Activated CD8-positive, alpha-beta memory T cell treated with anti-CD3 and anti-CD28 coated beads, Interleukin-2, amount 50 U/mL, for 24 hours (primary cell): ENCODE results near the gene CAPN2.
"Not testable (repeated sequence)": the region's sequence is repeated elsewhere in the genome, so short reads cannot be mapped to it uniquely, and the experiment has no call there.

Source experiments
- DNase-seq: peaks from one replicate; pipeline ENCODE4 v3.0.0-alpha.2; 2020; ENCODE audit errors: extremely low read depth

CAPN2 gene

DNA sequence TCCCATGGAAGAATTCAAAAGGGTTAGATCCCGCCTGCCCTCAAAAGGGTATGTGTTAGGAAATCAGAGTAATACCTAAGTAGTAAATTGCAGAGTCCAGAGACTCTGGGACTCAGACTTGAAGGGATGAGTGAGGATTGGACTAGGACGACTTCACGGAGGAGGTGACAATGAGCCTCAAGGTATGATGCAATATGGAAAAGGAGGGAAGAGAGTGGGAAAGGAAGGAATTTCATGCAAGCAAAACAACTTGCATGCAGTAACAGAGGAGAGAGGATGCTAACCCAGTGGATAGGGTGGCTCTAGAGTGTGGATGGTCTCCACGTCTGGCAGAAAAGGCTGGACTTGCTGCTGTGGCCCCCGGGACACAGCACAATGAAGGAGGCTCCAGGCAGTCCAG, 4.8 kb downstream of the CAPN2 start:
- DNase-seq = no peak

DNA sequence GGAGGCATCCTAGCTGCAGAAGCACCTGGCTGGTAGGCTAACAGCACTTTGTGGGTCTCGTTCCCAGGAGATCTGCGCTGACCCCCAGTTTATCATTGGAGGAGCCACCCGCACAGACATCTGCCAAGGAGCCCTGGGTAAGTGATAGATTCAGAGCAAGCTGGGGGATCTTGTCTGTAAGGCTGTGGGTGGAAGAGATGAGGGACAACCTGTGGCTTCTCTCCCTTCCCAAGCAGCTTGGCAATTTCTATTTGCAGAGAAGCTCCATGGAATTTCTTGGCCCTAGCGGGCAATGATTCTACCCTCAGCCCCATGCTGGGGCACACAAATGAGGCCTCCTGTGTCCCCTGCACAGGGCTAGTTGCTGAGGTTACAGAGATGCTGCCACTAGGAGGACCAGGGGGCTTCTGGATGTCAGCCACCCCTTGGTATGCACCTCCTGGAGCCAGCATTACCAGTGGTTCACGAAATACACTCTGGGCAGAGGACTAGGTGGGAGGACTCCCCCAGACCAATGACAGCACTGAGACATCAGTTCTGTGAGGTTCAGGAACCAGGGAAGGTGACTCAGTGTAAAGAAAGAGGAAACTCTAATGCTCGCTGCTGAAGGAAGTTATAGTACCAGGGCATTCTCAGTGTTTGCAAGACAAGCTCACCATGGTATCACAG, 5.5 kb downstream of the CAPN2 start:
- DNase-seq = no peak

GRCh38 chr1:223718850-223719249, 6.5 kb downstream of the CAPN2 start:
- DNase-seq = no peak

- no peak for DNase-seq
Measured at GRCh38 chr1:223720971-223721591, 8.7 kb downstream of the CAPN2 start.

GRCh38 chr1:223721658-223722607, 9.6 kb downstream of the CAPN2 start:
- no peak for DNase-seq

- no peak for DNase-seq
Measured at GRCh38 chr1:223723351-223723904, 11.1 kb downstream of the CAPN2 start.

- no peak for DNase-seq
Measured at GRCh38 chr1:223724376-223724775, 12.0 kb downstream of the CAPN2 start.

- DNase-seq = no peak
Measured at GRCh38 chr1:223725578-223725977, 13.2 kb downstream of the CAPN2 start.

GRCh38 chr1:223726380-223727001, 14.2 kb downstream of the CAPN2 start:
- peak; percentile 89 for DNase-seq

DNA sequence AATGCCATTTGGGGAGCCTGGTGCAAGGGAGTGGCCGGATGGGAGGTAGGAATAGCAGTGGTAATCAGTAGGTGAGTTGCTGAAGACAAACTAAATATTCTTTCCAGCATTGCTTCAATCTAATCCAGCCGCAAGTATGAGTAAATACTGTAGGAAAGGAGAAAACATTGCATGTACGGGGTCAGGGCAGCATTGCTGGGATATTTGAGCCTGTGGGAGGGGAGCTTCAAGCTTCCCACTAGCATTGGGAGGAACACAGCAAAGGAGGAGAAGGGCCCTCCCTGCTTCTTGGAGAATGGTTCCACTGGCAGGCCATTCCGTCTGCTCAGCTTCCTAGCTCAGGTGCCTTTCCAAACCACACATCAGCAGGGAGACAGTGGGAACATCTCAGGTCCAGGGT, 15.2 kb downstream of the CAPN2 start:
- DNase-seq = no peak

- DNase-seq = no peak
Measured at GRCh38 chr1:223729906-223730305, 17.6 kb downstream of the CAPN2 start.

DNA sequence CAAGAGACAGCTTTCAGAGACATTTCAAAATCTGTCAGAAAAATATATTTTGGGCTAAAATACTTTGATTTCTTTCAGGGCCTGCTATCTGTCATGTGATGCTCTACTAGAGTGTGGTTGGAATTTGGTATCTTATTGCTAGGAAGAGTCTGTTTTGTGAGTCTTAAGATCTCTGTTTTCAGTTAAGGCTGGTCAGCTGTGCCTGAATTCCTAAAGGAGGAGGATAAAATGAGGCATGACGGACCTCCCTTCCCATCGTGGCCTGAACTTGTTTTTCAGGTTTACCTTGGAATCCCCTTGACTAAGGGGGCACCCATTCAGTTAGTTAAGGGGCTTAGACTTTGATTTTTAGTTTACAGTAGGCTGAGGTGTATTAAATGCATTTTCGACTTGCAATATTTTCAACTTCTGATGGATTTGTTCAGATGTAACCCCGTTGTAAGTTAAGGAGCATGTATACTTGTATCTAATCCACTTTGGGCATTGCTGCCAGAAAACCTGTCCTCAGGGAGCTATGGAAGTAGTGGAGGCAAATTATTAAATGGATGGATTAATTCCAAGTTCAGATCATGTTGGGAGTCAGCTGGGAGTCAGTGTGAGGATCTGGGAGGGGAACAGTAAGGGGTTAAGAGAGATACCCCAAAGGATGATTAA, 18.3 kb downstream of the CAPN2 start:
- DNase-seq = no peak

- DNase-seq = no peak
Measured at GRCh38 chr1:223731133-223731770, 18.9 kb downstream of the CAPN2 start.

- no peak for DNase-seq
Measured at GRCh38 chr1:223732993-223733798, 20.9 kb downstream of the CAPN2 start.

DNA sequence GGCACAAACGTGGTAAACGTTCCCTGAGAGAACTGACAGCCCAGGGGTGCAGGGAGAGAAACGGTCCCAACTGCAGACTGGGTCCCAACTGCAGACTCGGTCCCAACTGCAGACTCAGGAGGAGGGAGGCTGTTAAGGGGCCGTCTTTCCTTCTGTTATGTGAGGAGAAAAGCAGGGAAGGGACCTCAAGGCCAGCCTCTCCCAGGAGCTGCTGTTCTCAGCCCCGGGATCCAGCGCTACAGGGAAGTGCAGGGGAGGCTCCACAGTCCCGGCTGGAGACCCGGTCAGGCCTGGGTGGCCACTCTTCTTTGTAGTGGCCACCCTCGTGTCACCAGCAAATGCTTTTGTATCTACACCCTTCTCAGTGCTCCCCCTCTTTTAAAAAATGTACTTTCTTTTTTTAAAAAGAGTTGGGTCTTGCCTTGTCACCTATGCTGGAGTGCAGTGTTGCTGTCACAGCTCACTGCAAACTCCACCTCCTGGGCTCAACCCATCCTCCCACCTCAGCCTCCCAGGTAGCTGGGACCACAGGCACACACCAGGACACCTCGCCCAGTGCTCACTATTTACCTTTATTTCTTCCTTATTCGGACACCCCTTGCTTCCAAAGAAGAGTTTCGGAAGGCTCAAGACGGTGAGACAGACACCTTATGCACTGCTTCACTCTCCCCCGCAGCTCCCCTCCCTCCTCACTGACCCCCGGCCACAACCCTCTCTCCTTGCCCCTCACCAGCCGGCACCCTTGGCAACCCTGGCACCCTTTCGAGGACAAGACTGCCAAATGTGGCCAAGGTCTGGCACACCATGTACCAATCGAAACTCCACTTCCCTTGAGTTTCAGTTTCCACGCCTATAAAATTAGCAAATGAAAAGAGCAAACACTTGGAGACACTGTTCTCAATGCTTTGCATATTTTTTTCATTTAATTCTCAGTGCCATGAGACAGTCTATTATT, 21.8 kb downstream of the CAPN2 start:
- DNase-seq = no peak

DNA sequence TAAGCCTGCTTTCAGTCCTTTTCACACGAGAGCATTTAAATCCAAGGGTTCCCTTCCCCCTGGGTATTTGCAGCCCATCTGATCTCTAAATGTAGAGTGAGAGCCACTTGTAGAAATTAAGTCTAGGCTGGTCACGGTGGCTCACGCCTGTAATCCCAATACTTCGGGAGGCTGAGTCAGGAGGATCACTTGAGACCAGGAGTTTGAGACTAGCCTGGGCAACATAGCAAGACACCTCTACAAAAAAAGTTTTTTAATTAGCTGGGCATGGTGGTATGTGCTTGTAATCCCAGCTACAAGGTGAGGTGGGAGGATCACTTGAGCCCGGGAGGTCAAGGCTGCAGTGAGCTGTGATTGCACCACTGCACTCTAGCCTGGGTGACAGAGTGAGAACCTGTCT, 24.3 kb downstream of the CAPN2 start:
- DNase-seq = not testable (repeated sequence)

GRCh38 chr1:223737342-223737741, 25.0 kb downstream of the CAPN2 start:
- DNase-seq = no peak

- no peak for DNase-seq
Measured at GRCh38 chr1:223738465-223739365, 26.4 kb downstream of the CAPN2 start.
